Head of caudate nucleus (tissue), 42 donors: Measurements from ENCODE around the gene ALDH9A1.
"Not testable (repeated sequence)": the region's sequence is repeated elsewhere in the genome, so short reads cannot be mapped to it uniquely, and the experiment has no call there.

Experiments used
- DNase-seq, 42 donors: peaks; one replicate each; pipeline versions ENCODE4 v3.0.0 to v3.0.0-alpha.2; 2020 to 2021; ENCODE audit warnings: mixed read lengths in 7 of 42
- intact Hi-C: fragments of 100-400 bp; cut with DNase I; formaldehyde crosslinking; loops from one replicate; pipeline ENCODE4 v1.15.0; 2022

The ALDH9A1 gene

DNA sequence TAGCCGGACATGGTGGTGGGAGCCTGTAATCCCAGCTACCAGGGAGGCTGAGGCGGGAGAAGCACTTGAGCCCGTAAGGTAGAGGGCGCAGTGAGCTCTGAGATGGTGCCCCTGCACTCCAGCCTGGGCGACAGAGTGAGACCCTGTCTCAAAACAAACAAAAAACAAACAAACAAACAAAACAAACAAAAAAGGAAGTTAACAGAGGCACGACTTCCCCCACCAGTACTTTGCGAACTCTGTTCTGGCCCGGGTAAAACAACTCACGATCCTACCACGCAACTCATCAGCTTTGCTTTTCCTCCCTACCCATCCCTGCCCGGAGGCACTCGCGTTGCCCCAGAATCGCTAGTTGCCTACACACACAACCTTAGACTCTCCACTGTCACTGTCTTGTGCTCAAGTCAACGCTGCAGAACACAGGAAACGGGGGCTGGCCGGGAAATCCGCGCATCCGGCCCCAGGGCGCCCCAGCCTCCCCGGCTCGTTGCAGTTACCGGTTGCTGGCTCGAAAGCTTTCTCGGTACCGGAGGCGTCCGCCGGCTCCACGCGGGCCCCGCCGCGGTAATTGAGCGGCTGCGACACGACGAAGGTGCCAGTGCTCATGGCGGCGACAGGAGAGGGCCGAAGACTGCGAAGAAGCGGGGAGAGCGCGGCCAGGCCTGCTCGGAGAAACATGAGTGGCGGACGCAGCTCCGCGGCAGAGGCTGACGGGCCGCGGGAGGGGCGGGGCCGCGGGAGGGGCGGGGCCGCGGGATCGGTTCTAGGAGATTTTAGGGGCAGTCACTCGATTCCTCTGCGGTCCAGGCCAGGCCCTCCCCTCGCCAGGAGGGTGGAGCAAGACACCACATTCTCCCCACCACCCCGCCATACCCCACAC is at the start of gene ALDH9A1:
Gene ALDH9A1 (minus strand): TSS at position 682 of the 880 bp plus-strand sequence. CDS start 4 bp downstream, at position 678.
- peak; percentile 76 to 96 (median 90) for DNase-seq
- intact Hi-C loops: loop anchor here (5.0 kb wide), 2 partner anchors 66 to 69 kb away; partner anchors contain the start of genes MGST3 and TMCO1

DNA sequence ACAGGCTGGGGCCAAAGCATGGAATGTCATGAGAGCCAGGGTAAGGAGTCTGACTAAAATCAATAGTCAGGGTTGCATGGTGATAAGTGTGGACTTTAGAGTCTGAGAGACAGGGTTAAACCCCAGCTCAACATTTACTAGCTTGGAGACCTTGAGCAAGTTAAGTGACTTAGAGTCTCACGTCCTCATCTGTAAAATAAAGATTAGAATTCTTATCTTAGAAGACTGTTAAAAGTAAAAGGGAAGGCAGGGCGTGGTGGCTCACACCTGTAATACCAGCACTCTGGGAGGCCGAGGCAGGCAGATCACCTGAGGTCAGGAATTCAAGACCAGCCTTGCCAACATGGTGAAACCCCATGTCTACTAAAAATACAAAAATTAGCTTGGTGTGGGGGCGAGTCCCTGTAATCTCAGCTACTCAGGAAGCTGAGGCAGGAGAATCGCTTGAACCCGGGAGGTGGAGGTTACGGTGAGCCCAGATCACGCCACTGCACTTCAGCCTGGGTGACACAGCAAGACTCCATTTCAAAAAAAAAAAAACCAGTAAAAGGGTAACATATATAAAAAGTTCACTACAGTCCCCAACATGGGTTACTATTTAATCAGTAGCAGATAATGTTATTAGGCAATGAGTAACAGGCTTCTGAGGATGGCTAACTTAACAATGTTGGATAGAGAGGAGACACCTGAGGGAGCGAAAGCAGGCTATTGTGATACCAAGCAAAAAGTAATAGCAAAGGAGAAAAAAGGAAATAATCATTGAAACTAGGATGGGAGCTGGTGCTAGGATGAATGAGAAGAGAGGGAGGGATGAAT is 49.5 kb upstream of the ALDH9A1 start:
- no peak for DNase-seq
- intact Hi-C loops: no loop called here

DNA sequence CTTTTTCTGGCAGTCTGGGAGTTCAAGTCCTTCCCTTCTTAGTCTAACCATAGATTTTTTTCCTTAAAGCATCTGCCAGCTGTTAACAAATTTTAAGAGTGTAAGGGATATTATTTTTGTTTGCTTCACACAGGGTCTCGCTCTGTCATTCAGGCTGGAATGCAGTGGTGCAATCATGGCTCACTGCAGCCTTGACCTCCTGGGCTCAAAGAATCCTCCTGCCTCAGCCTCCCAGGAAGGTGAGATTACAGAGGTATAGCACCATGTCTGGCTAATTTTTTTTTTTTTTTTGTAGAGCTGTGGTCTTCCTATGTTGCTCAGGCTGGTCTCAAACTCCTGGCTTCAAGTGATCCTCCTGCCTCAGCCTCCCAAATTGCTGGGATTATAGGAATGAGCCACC is 46.6 kb upstream of the ALDH9A1 start:
- DNase-seq, intact Hi-C loops: not testable (repeated sequence)

DNA sequence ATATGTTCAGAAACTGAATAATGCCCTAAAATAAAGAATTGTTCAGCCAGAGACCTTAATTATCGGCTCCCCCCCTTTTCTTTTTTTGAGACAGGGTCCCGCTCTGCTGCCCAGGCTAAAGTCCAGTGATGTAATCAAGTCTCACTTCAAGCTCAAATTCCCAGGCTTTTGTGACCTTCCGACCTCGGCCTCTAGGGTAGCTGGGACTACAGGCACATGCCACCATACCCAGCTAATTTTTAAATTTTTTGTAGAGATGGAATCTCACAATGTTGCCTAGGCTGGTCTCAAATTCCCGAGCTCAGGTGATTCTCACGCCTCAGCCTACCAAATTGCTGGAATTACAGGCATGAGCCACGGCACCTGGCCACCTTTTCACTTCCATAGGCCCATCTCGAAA is 43.8 kb upstream of the ALDH9A1 start:
- DNase-seq: no peak
- intact Hi-C loops: no loop called here

DNA sequence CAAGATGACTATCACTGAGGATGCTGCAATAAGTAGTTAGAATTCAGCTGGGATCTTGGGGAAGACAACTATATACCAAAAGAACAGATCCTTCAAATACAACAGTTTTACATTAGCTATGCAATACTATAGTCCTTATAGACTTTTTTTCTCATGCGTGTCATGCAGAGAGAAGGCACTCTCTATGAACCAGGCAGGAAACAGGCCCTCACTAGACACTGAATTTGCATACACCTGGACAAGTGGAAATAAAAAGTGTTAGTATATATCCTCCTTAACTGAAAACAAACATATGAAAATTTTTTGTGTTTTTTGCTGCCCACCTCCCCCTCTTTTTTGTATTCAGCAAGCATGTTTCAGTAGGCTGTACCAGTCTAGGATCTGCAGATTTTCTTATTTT is 40.4 kb upstream of the ALDH9A1 start:
- DNase-seq: no peak
- intact Hi-C loops: no loop called here

DNA sequence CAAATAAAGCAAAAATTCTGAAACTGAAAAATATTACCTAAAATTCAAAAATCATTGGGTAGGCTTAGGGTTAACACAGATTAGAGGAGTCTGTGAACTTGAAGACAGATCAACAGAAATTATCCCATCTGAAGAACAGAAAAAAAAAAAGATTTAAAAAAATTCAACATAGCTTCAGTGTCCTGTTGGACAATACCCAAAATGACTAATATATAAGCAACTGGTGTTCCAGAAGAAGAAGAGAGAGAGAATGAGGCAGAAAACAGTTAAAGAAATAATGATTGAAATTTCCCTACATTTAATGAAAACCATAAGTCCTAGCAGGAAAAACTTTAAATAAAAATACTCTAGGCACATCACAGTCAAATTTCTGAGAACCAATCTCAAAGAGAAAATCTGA is 38.8 kb upstream of the ALDH9A1 start:
- no peak for DNase-seq
- intact Hi-C loops: no loop called here

DNA sequence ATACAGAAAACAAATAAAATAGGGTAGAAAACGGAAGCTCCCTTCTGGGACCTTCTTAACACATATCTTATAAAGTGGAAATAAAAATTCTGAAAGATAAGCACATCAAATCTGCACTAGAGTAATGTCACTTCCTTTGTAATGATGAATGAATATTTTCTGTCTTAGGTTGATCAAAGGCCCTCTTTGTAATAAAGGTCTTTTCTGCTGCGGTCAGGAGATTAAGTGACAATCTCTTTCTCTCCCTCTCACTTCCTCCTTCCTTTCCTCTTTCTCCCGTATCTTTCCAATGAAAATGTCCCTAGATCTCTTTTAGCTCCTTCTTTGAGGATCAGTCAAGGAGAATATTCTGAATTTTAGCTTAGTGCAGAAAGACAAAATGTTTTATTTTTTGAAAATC is 36.5 kb upstream of the ALDH9A1 start:
- intact Hi-C loops: no loop called here
- no peak for DNase-seq

DNA sequence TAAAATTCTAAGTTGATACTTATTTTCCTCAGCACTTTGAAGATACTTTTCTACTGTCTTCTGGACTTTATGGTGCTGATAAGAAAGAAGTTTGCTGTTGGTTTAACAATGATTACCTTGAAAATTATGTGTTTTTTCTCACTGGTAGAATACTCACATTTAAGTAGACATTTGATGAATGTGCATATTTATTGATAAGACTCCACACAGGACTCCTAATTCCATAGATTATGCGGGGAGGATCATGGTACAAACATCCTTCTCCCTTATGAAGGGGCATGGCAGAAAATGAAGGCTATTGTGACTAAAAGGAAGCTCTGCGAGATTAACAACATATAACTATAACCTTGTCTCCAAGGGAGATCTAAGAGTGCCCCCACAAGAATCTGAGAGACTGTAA is 28.5 kb upstream of the ALDH9A1 start:
- DNase-seq: no peak
- intact Hi-C loops: no loop called here

DNA sequence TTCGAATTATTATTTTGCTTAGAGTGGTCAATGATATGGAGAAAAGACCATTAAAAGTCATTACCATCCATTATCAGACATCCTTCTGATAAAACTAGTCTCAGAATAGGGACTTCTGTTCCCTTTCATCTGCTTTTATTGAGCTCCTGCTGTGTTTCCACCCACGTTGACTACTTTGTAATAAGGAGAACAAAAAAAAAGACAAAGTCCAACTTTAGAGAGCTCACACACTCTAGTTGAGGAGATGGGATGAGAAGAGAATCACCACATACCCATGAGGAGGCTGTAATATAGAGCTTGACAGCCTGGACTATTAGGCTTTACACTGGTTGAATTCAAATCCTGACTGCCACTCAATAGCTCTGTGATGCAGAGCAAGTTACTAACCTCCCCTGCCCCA is 27.8 kb upstream of the ALDH9A1 start:
- DNase-seq: no peak
- intact Hi-C loops: no loop called here

DNA sequence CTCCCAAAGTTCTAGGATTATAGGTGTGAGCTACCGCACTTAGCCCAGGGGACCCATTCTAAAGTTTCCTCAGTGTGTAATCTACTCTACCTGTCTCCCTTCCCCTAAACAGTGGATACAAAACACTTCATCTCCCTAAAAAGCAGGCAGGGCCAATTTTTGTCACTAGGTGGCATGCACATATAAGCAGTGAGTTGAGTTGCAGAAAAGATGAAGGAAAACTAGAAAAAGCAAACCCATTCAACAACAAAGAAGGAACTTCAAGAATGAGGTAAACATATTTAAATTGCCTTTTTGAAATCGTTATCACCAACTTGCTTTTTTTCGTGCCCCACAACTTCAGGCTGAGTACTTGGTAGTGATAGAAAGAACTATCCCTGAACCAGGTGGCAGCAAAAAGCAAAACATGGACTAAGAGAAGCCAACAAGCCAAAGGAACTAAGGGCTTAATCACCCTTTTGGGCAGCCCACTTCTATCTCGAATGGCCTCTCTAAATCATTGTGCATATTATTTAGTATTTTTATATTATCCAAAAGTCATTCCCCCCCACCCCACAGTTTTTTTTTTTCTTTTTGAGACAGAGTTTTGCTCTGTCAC is 19.7 kb upstream of the ALDH9A1 start:
- intact Hi-C loops: loop anchor here (5.0 kb wide), 1 partner anchor 194 kb away; no protein-coding TSS in a partner anchor
- DNase-seq: peak in 36 of 42 donors; percentile 19 to 79 (median 58)

DNA sequence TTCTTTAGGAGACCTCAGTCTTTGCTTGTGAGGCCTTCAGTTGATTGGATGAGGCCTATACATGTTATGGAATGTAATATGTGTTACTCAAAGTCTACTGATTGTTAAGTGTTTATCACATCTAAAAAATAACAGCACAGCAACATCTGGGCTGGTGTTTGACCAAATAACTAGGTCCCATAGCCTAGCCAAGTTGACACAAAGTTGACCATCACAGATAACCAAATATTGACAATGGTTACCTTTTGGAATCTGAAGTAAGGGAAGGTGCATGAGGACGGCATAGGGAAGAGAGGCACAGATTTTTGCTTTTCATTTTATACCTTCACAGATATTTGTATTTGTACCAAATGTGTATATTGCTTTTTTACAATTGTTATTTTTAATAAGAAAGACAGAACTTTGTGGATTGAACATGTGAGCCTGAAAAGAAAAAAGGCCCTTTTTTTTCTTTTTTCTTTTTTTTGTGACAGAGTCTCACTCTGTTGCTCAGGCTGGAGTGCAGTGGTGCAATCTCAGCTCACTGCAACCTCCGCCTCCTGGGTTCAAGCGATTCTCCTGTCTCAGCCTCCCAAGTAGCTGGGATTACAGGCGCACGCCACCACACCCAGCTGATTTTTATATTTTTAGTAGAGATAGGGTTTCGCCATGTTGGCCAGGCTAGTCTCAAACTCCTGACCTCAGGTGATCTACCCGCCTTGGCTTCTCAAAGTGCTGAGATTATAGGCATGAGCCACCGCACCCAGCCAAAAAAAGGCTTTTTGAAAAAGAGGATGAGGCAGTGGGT is 18.1 kb upstream of the ALDH9A1 start:
- intact Hi-C loops: loop anchor here (5.0 kb wide), 1 partner anchor 196 kb away; no protein-coding TSS in a partner anchor
- not testable (repeated sequence) for DNase-seq

DNA sequence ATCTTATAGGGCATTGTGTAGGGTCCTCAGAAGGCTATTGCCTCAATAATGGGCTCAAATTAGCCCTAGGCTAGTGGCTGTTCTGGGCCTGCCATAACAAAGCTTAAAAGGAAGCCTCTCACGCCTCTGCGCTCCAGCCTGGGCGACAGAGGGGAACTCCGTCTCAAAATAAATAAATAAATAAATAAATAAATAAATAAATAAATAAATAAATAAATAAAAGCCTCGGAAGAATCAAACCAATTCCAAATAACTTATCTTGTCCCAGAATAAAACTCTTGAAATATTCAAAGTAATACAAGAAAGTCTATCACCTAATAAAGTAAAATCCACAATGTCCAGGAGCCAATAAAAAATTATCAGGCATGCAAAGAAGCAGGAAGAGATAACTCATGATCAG is 14.4 kb upstream of the ALDH9A1 start:
- DNase-seq: no peak
- intact Hi-C loops: no loop called here

DNA sequence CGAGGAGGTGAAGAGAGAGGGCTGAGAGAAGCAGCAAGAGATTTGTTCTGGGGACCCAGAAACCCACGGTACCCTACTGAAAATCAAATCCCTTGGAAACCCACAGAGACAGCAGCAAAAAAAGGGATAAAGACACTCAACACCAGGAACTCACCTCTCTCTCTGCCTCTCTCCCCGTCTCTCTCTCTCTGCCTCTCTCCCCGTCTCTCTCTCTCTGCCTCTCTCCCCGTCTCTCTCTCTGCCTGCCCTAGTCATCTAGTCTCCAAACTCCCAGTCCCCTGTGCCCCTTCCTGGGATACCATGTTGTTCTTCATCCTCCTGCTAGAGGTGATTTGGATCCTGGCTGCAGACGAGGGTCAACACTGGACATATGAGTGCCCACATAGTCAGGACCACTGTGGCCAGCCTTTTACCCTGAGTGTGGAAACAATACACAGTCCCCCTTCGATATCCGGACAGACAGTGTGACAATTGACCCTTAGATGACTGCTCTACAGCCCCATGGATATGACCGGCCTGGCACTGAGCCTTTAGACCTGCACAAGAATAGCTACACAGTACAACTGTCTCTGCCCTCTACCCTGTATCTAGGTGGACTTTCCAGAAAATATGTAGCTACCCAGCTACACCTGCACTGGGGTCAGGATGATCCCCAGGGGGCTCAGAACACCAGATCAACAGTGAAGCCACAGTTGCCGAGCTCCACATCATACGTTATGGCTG is 9.8 kb upstream of the ALDH9A1 start:
- intact Hi-C loops: no loop called here
- DNase-seq: no peak

DNA sequence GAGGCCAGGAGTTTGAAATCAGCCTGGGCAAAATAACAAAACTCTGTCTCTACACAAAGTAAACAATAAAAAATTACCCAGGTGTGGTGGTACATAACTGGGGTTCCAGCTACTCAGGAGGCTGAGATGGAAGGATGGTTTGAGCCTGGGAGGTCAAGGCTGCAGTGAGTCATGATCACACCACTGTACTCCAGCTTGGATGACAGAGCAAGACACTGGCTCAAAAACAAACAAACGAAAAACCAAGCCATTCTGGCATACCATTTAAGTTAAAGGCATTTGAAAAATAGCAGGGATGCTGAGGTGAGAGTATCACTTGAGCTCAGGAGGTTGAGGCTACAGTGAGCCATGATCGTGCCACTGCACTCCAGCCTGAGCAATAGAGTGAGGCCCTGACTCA is 5.3 kb upstream of the ALDH9A1 start:
- intact Hi-C loops: no loop called here
- DNase-seq: no peak

DNA sequence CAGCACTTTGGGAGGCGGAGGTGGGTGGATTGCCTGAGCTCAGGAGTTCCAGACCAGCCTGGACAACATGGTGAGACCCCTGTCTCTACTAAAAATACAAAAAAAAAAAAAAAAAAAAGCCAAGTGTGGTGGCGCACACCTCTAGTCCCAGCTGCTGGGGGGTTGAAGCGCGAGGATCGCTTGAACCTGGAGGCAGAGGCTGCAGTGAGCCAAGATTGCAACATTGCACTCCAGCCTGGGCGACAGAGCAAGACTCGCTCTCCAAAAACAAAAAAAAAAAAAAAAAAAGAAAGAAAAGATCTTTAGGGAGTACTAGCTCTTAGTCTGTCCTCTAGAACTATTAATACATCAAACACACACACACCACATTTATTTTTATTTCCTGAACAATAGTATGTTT is 3.6 kb upstream of the ALDH9A1 start:
- intact Hi-C loops, DNase-seq: not testable (repeated sequence)

DNA sequence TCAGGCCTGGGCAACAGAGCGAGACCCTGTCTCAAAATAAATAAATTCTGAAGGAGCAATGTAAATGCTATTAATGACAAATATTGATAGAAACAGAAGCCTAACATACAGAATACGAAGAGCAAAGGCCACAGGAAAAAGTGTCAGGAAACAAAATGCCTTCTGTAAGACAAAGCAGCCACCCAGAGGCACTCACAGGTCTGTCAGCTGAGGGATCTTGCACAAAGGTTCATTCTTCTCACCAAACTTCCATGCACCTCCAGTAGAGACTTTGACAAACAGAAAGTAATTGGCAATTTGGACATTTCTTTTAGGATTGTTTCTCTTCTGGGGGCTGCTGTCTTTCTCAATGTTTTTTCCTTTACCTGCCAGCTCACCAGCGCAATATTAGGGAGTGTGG is 1.2 kb upstream of the ALDH9A1 start:
- no peak for DNase-seq
- intact Hi-C loops: loop anchor here (5.0 kb wide), 2 partner anchors 67 to 68 kb away; partner anchors contain the start of genes MGST3 and TMCO1

DNA sequence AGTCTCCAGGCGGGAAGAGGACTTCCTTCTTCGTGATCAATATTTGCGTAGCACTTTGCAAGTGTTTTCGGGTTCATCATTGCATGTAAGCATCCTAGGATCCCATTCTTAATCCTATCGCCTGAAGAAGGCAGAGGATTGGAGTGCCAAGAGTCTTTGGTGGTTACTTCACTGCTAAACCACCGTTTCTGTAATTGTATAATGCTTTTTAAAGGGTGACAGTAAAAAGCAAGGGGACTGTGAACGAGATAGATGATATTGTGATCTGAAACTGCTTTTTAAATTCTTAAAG is 345 bp upstream of the ALDH9A1 start:
- intact Hi-C loops: loop anchor here (5.0 kb wide), 2 partner anchors 66 to 69 kb away; partner anchors contain the start of genes MGST3 and TMCO1
- peak in 1 of 42 donors; percentile 7 for DNase-seq

DNA sequence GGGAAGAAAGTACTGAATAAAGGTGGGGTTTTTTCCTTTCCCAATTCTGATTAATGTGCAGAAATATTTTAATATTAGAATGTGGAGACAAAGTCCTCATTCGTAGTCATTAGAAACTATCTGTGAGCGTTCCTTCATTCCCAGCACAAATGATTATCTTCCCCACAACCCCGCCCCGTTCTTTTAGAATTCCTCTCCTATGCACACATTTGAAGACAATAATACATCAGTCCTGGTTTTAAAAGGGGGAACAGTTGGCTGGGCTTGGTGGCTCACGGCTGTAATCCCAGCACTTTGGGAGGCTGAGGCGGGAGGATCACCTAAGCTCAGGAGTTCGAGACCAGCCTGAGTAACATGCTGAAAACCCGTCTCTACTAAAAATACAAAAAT is 876 bp downstream of the ALDH9A1 start:
- intact Hi-C loops: loop anchor here (5.0 kb wide), 2 partner anchors 65 to 70 kb away; partner anchors contain the start of genes MGST3 and TMCO1
- DNase-seq: no peak
